Kidney (tissue), 14 donors: ENCODE measurements around the gene SNRNP35. TPM values are rescaled to one million over a fixed set of nuclear protein-coding genes. Genes with fewer than 3 reads are reported as not detected.
A peak's percentile ranks its signal among the peaks of the same experiment; 100 is the strongest.
"Not testable (repeated sequence)": the region's sequence is repeated elsewhere in the genome, so short reads cannot be mapped to it uniquely, and the experiment has no call there.

Experiments used
- DNase-seq, 5 donors: peaks; one replicate each; pipeline ENCODE4 v3.0.0-alpha.2; 2013 to 2020
- FAIRE-seq: peaks from 2 replicates; lab custom pipeline; 2012; peaks lifted over from hg19 to GRCh38; lab: Jason Lieb, UNC
- H3K27ac ChIP-seq, 2 donors: one replicate each; pipeline ENCODE4 v1.7.0; 2013; ENCODE audit warnings: low read depth in 2 of 2, low read length in 2 of 2, inconsistent platforms in 1 of 2
- H3K27me3 ChIP-seq: one replicate; pipeline ENCODE4 v1.7.1; 2013; ENCODE audit warnings: low read length, inconsistent platforms; ENCODE audit not compliant: control insufficient read depth, insufficient read depth
- H3K36me3 ChIP-seq, 3 donors: one replicate each; pipeline versions ENCODE4 v1.7.0 to v1.7.1; 2013; ENCODE audit warnings: low read length in 3 of 3, control low read depth in 1 of 3, inconsistent platforms in 1 of 3; ENCODE audit not compliant: insufficient read depth in 3 of 3, control insufficient read depth in 2 of 3
- H3K4me1 ChIP-seq, 3 donors: one replicate each; pipeline versions ENCODE4 v1.7.0 to v1.7.1; 2013; ENCODE audit warnings: low read length in 3 of 3, inconsistent platforms in 1 of 3, low read depth in 1 of 3; ENCODE audit not compliant: control insufficient read depth in 2 of 3, insufficient read depth in 2 of 3
- H3K4me3 ChIP-seq, 3 donors: one replicate each; pipeline versions ENCODE4 v1.7.0 to v1.8.1; 2013; ENCODE audit warnings: low read length in 3 of 3, control low read depth in 1 of 3, inconsistent platforms in 1 of 3
- H3K9ac ChIP-seq, 3 donors: one replicate each; pipeline versions ENCODE4 v1.7.0 to v1.7.1; 2013; ENCODE audit warnings: low read length in 3 of 3, control low read depth in 1 of 3, inconsistent platforms in 1 of 3
- H3K9me3 ChIP-seq, 3 donors: one replicate each; pipeline versions ENCODE4 v1.7.0 to v1.7.1; 2013; ENCODE audit warnings: low read length in 3 of 3, control low read depth in 1 of 3, inconsistent platforms in 1 of 3; ENCODE audit not compliant: control insufficient read depth in 2 of 3, insufficient read depth in 1 of 3
- intact Hi-C: fragments of 100-400 bp; cut with DNase I; formaldehyde crosslinking; loops from one replicate; pipeline ENCODE4 v1.11.1; 2022
- polyA plus RNA-seq: library from polyadenylated mRNA; stranded (reverse); fragments of 350-450 nt; fragmentation: Illumina TruSeq; extraction: RNeasy Lipid Tissue Mini Kit (QIAGEN cat#74804); gene quantifications from one replicate; pipeline ENCODE4 v1.2.3, GENCODE V29; 2014; ENCODE audit warnings: low read depth, low replicate concordance; ENCODE audit not compliant: insufficient read depth
- total RNA-seq: library from RNA; stranded (reverse); fragmentation: NEBNext Ultra II Directional; extraction: Animal tissue kit (Norgen Biotek cat#: 25700); gene quantifications from one replicate; pipeline ENCODE4 v1.2.1, GENCODE V29; 2021
- TF ChIP-seq, protein P1 (sequence below): IDR thresholded peaks from 3 replicates; pipeline ENCODE4 v1.5.1; 2012; ENCODE audit warnings: mild to moderate bottlenecking, moderate library complexity, borderline replicate concordance; ENCODE audit not compliant: insufficient read depth; ENCODE audit errors: extremely low read depth
- donor health status: control.
- donor health status: control.
- donor health status: control.
- donor health status: control.
- donor health status: control.
- donor health status: DM: yes; HTN: yes; CAD: no.
- donor health status: Normal renal cell carcinoma (clear cell type).

Gene SNRNP35
- total and polyA plus RNA-seq, 2 donors from 2014 or later = 23.6 to 51.2 TPM

DNA sequence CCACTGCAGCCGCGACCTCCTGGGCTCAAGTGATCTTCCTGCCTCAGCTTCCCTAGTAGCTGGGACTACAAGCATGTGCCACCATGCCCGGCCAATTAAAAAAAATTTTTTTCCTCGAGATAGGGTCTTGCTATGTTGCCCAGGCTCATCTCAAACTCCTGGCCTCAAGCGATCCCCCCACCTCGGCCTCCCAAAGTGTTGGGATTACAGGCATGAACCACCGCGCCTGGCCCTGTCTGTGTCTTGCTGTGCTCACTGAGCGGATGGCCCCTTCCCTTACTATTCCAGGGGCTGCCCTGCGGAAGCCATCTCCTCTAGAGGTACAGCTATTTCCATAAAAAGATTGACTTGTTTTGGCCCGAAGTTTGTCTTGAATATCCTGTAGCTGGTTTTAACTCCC lies 20.1 kb downstream of the SNRNP35 start:
- H3K27ac ChIP-seq = peak overlapping the region in 1 of 2 donors; percentile 57
- intact Hi-C loops = no loop called here
- H3K9me3 ChIP-seq = no peaks in the 10 kb centered on the region

DNA sequence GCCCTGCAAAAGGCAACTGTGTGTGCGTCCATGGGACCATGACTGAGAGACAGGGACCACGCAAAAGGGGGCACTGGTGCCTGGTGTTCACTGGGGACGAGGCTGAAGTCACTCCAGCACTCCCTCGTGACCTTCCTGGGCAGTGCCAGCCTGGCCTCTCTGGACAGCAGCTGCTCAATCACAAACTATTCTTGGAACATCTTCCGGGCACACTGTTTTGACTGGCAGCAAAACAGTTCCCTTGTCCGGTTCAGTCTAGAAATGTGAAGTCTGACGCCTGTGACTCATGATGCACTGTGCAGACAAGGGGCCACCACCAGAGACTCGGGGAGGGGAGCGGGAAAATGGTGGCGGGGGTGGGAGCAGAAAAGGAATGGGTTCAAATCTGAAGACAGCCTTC lies 20.8 kb downstream of the SNRNP35 start:
- H3K4me1 ChIP-seq = peaks cover 0 to 18% (median 16%) of the 10 kb centered on the region in 3 donors

More for the DNA sequence above, 20.1 kb downstream of the SNRNP35 start:
- no peak overlapping the region for H3K4me3 ChIP-seq
- DNase-seq (no peak), FAIRE-seq (no peak)
- no peaks in the 10 kb centered on the region for H3K27me3 ChIP-seq
- peaks cover 0 to 4% (median under 1%) of the 10 kb centered on the region in 3 donors for H3K36me3 ChIP-seq
- TF ChIP-seq, protein P1, sequence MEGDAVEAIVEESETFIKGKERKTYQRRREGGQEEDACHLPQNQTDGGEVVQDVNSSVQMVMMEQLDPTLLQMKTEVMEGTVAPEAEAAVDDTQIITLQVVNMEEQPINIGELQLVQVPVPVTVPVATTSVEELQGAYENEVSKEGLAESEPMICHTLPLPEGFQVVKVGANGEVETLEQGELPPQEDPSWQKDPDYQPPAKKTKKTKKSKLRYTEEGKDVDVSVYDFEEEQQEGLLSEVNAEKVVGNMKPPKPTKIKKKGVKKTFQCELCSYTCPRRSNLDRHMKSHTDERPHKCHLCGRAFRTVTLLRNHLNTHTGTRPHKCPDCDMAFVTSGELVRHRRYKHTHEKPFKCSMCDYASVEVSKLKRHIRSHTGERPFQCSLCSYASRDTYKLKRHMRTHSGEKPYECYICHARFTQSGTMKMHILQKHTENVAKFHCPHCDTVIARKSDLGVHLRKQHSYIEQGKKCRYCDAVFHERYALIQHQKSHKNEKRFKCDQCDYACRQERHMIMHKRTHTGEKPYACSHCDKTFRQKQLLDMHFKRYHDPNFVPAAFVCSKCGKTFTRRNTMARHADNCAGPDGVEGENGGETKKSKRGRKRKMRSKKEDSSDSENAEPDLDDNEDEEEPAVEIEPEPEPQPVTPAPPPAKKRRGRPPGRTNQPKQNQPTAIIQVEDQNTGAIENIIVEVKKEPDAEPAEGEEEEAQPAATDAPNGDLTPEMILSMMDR = no peak
- H3K9ac ChIP-seq = no peak overlapping the region
- H3K4me1 ChIP-seq = peaks cover 0 to 18% (median 16%) of the 10 kb centered on the region in 3 donors

DNA sequence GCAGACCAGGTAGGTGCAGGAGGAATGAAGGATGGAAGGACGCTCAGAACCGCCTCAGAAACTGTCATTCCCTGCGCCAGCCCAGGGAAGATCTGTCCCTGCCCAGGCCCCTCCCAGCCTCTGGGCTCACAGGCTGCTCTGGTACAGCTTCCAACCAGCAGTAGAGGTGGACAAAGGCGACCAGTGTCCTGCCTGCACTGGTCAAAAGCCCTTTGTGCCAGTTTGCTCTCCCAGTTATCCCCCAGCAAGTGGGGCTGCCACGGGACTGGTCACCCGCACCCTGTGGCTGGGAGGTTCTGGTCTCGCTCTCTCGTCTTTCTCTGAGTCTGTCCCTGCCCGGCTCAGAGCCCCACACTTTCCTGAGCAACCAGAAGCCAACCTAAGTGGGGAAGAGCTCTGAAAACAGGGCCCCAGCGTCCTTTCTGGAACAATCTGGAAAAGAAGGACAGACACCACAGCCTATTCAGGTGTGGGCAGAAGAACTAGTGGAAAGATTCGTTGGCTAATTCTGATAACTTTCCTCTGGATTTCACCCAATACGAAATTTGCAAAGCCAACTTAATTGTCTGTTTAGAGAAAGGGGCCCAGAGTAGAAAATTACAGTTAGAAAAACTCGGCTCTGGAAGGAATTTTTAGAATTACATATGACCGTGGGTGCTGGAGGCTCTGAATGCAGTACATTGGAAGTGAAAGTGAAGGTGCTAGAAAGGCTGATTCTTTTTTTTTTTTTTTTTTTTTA lies 21.7 kb downstream of the SNRNP35 start:
- H3K36me3 ChIP-seq = peaks cover 0 to 4% (median 0%) of the 10 kb centered on the region in 3 donors
- FAIRE-seq = no peak
- intact Hi-C loops = no loop called here
- no peak for DNase-seq
- peaks cover 0 to 14% (median 10%) of the 10 kb centered on the region in 3 donors for H3K4me1 ChIP-seq
- H3K27ac ChIP-seq = peak overlapping the region; percentile 73 to 78
- H3K27me3 ChIP-seq = no peaks in the 10 kb centered on the region
- H3K9ac ChIP-seq = peak overlapping the region in 1 of 3 donors; percentile 29
- H3K4me3 ChIP-seq = peak overlapping the region in 1 of 3 donors; percentile 14
- TF ChIP-seq, protein P1 = no peak
- H3K9me3 ChIP-seq = no peaks in the 10 kb centered on the region

More for the DNA sequence above, 20.8 kb downstream of the SNRNP35 start:
- H3K9ac ChIP-seq = peak overlapping the region in 1 of 3 donors; percentile 29
- H3K9me3 ChIP-seq = no peaks in the 10 kb centered on the region
- DNase-seq (no peak), FAIRE-seq (no peak)
- TF ChIP-seq, protein P1 = no peak
- H3K4me3 ChIP-seq = peak overlapping the region in 1 of 3 donors; percentile 14
- H3K36me3 ChIP-seq = peaks cover 0 to 4% (median 0%) of the 10 kb centered on the region in 3 donors
- H3K27ac ChIP-seq = peak overlapping the region; percentile 73 to 78
- intact Hi-C loops = no loop called here
- H3K27me3 ChIP-seq = no peaks in the 10 kb centered on the region

DNA sequence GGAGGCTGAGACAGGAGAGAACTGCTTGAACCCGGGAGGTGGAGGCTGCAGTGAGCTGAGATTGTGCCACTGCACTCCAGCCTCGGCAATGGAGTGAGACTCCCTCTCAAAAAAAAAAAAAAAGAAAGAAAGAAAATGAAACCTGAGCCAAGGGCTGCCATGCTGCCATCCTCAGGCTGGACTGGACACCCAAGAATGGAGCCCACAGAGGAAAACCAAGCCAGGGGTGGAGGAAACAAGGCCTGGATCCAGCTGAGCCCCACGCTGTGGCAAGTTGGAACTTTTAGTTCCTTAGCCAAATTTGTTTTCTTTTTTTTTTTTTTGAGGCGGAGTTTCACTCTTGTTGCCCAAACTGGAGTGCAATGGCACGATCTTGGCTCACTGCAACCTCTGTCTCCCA lies 23.3 kb downstream of the SNRNP35 start:
- H3K4me3 ChIP-seq, H3K9me3 ChIP-seq, intact Hi-C loops, H3K27ac ChIP-seq, H3K36me3 ChIP-seq, DNase-seq, H3K27me3 ChIP-seq, H3K9ac ChIP-seq, FAIRE-seq, H3K4me1 ChIP-seq: not testable (repeated sequence)
